DND-41 (cell line): ENCODE data around the gene LYVE1.
"Not testable (repeated sequence)": the region's sequence is repeated elsewhere in the genome, so short reads cannot be mapped to it uniquely, and the experiment has no call there.

Experiments
- ATAC-seq: fragments of 200-7000 bp; cut with Tn5 transposase; 3 replicates; pipeline ENCODE4 v1.9.1; 2021; ENCODE audit warnings: low read depth; ENCODE audit not compliant: insufficient read depth
- DNase-seq: peaks from one replicate; pipeline ENCODE4 v3.0.0-alpha.2; 2020
- H2AFZ ChIP-seq: 2 replicates; pipeline ENCODE4 v1.6.0; 2012; ENCODE audit warnings: low read depth, low read length
- H3K27ac ChIP-seq: 2 replicates; pipeline ENCODE4 v1.5.1; 2012; ENCODE audit warnings: low read length, inconsistent platforms
- H3K27me3 ChIP-seq: fragments of 200-600 bp; sonication (generic); 2 replicates; pipeline ENCODE4 v1.6.0; 2012; ENCODE audit warnings: low read length, mild to moderate bottlenecking, inconsistent platforms; ENCODE audit not compliant: insufficient read depth, poor library complexity
- H3K36me3 ChIP-seq: 2 replicates; pipeline ENCODE4 v1.5.1; 2012; ENCODE audit warnings: low read length, inconsistent platforms; ENCODE audit not compliant: insufficient read depth
- H3K4me1 ChIP-seq: 2 replicates; pipeline ENCODE4 v1.5.1; 2012; ENCODE audit warnings: mild to moderate bottlenecking, low read length; ENCODE audit not compliant: insufficient read depth
- H3K4me2 ChIP-seq: 2 replicates; pipeline ENCODE4 v1.6.0; 2012; ENCODE audit warnings: mild to moderate bottlenecking, moderate library complexity, low read length, inconsistent platforms; ENCODE audit not compliant: insufficient read depth
- H3K4me3 ChIP-seq, 2 experiments: fragments of 200-600 bp in 1 of 2; shearing (Covaris generic) in 1 of 2; 2 replicates each; pipeline ENCODE4 v1.5.1; 2012 to 2016; ENCODE audit warnings: inconsistent platforms in 2 of 2, low read length in 2 of 2, mild to moderate bottlenecking in 2 of 2, low read depth in 1 of 2, moderate library complexity in 1 of 2
- H3K79me2 ChIP-seq: 2 replicates; pipeline ENCODE4 v1.6.0; 2012; ENCODE audit warnings: low read length, inconsistent platforms; ENCODE audit not compliant: insufficient read depth
- H3K9ac ChIP-seq: 2 replicates; pipeline ENCODE4 v1.6.0; 2012; ENCODE audit warnings: low read depth, mild to moderate bottlenecking, inconsistent platforms, low read length, moderate library complexity
- H3K9me3 ChIP-seq: 2 replicates; pipeline ENCODE4 v1.5.1; 2012; ENCODE audit warnings: low read length, moderate library complexity, mild to moderate bottlenecking, inconsistent platforms; ENCODE audit not compliant: insufficient read depth, severe bottlenecking
- H4K20me1 ChIP-seq: 2 replicates; pipeline ENCODE4 v1.6.0; 2012; ENCODE audit warnings: low read length; ENCODE audit not compliant: insufficient read depth
- EZH2 ChIP-seq: IDR thresholded peaks from 3 replicates; pipeline ENCODE4 v1.6.1; 2012; ENCODE audit warnings: borderline replicate concordance, low read depth, mild to moderate bottlenecking, moderate library complexity, low read length, inconsistent platforms; ENCODE audit not compliant: severe bottlenecking
- TF ChIP-seq, protein P1 (sequence below): IDR thresholded peaks from 2 replicates; pipeline ENCODE4 v1.5.1; 2012; ENCODE audit warnings: borderline replicate concordance, low read length, moderate library complexity, mild to moderate bottlenecking; ENCODE audit not compliant: poor library complexity, severe bottlenecking; ENCODE audit errors: extremely low read depth

The LYVE1 gene

DNA sequence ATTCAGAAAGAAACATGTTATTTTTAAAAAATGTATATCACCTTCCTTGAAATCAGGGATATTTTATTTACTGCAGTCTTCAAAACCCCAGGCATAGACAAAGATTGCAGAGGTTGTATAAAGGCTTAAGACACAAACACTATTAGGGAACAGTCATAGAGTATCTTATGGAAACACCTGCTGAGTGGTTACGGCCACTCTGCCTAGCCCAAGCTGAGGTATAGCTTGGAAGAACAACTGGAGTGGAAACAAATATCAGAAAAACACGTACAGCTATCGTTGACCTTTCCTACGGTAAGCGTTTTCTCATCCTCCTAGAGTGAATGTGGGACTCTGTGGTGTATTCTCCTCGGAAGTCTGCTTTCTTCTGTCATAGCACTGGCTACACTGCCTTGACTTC is 30.4 kb upstream of the LYVE1 start:
- H3K4me1 ChIP-seq, result peaks cover under 1% of the 10 kb centered on the region; the same call in 1 of the 2 replicates
- TF ChIP-seq EZH2, result no peak
- TF ChIP-seq, protein P1, sequence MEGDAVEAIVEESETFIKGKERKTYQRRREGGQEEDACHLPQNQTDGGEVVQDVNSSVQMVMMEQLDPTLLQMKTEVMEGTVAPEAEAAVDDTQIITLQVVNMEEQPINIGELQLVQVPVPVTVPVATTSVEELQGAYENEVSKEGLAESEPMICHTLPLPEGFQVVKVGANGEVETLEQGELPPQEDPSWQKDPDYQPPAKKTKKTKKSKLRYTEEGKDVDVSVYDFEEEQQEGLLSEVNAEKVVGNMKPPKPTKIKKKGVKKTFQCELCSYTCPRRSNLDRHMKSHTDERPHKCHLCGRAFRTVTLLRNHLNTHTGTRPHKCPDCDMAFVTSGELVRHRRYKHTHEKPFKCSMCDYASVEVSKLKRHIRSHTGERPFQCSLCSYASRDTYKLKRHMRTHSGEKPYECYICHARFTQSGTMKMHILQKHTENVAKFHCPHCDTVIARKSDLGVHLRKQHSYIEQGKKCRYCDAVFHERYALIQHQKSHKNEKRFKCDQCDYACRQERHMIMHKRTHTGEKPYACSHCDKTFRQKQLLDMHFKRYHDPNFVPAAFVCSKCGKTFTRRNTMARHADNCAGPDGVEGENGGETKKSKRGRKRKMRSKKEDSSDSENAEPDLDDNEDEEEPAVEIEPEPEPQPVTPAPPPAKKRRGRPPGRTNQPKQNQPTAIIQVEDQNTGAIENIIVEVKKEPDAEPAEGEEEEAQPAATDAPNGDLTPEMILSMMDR, result no peak
- H4K20me1 ChIP-seq, result no peaks in the 10 kb centered on the region
- H3K9ac ChIP-seq, result no peak overlapping the region
- ATAC-seq, result no peak
- no peak overlapping the region for H3K4me3 ChIP-seq
- no peak for DNase-seq
- H3K4me2 ChIP-seq, result no peak overlapping the region
- H3K27me3 ChIP-seq, result peaks cover 3% of the 10 kb centered on the region
- no peak overlapping the region for H2AFZ ChIP-seq
- H3K27ac ChIP-seq, result no peak overlapping the region
- H3K9me3 ChIP-seq, result no peaks in the 10 kb centered on the region
- no peaks in the 10 kb centered on the region for H3K79me2 ChIP-seq
- H3K36me3 ChIP-seq, result no peaks in the 10 kb centered on the region

DNA sequence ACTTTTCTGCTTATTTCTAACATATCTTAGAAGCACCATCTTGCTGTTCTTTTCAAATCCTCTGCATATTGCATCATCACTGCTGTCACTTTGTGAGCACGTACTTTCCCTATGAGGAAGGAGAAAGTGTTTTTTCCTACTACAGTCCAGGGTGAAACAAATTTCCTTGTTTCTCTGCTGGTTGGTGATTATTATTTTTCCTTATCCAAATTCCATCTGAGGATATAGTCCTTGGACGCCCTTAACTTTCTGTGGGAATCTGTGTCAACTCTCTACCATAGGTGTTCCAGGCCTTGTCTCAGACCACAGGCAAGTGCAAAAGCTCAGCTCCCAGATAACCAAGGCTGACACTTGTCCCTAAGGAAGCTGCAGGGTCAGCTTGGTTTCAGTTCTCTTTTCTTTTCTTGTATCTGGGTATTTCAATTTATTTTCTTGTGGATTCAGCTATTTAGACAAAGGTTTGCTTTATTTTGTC is 29.4 kb upstream of the LYVE1 start:
- Histone ChIP-seq H2AFZ (no peak overlapping the region), H4K20me1 (no peaks in the 10 kb centered on the region), H3K4me3 (no peak overlapping the region), H3K4me1 (no peaks in the 10 kb centered on the region), H3K4me2 (no peak overlapping the region), H3K36me3 (no peaks in the 10 kb centered on the region), H3K27me3 (peaks cover 4% of the 10 kb centered on the region), H3K9me3 (no peaks in the 10 kb centered on the region), H3K79me2 (no peaks in the 10 kb centered on the region), H3K9ac (no peak overlapping the region), H3K27ac (no peak overlapping the region)
- TF ChIP-seq, protein P1, result no peak
- TF ChIP-seq EZH2, result no peak
- DNase-seq, result no peak
- no peak for ATAC-seq

DNA sequence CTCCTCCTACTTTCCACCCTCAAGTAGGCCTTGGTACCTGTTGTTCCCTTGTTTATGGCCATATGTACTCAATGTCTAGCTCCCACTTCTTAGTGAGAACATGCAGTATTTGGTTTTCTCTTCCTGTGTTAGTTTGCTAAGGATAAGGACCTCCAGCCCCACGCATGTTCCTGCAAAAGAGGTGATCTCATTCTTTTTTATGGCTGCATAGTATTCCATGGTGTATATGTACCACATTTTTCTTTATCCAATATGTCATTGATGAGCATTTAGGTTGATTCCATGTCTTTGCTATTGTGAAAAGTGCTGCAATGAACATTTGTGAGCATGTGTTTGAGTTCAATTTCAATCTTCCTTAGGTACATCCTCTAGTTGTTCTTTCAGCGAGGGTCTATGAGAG is 27.4 kb upstream of the LYVE1 start:
- not testable (repeated sequence) for H3K4me3 ChIP-seq, H3K9ac ChIP-seq

DNA sequence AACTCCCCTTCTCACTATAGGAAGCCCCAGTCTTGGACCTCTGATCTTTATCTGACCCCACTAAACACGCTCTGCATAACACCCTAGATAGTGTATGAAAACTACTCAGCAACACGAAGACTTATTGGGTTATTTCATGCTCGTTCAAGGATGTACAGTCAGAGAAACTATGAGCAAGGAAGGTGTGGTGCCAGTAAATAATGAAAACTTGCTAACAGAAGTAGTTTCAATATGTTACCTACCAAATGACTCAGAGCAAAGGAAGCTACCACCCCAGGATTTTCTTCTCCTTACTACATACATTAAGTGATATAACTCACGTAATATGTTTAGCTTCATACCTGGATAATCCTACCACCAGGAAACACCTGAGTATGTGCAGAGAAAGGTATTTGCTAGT is 25.9 kb upstream of the LYVE1 start:
- TF ChIP-seq, protein P1, result no peak
- no peak for TF ChIP-seq EZH2
- Histone ChIP-seq H3K27ac (no peak overlapping the region), H3K79me2 (no peaks in the 10 kb centered on the region), H3K9me3 (no peaks in the 10 kb centered on the region), H3K27me3 (peaks cover 14% of the 10 kb centered on the region), H3K4me1 (no peaks in the 10 kb centered on the region), H4K20me1 (no peaks in the 10 kb centered on the region), H3K36me3 (no peaks in the 10 kb centered on the region), H3K4me2 (no peak overlapping the region), H3K4me3 (no peak overlapping the region), H3K9ac (no peak overlapping the region), H2AFZ (no peak overlapping the region)
- ATAC-seq, result no peak
- DNase-seq, result no peak

More for the DNA sequence above, 27.4 kb upstream of the LYVE1 start:
- H4K20me1 ChIP-seq, DNase-seq, H3K9me3 ChIP-seq, H3K27me3 ChIP-seq, ATAC-seq, H3K27ac ChIP-seq, H3K79me2 ChIP-seq, H2AFZ ChIP-seq, H3K4me1 ChIP-seq, H3K4me2 ChIP-seq, H3K36me3 ChIP-seq: not testable (repeated sequence)
